GM20000 (cell line): Measurements from ENCODE around the gene ZBP1.

Source experiments
- DNase-seq: peaks from one replicate; pipeline ENCODE4 v3.0.0; 2012; ENCODE audit warnings: low spot score
- TF ChIP-seq, protein P1 (sequence below): IDR thresholded peaks from 2 replicates; pipeline ENCODE4 v1.5.1; 2012; ENCODE audit warnings: mild to moderate bottlenecking, control low read depth; ENCODE audit errors: extremely low read depth, missing control alignments

ZBP1 gene

GRCh38 chr20:57567471-57568079, 52.7 kb downstream of the ZBP1 start:
- TF ChIP-seq, protein P1, sequence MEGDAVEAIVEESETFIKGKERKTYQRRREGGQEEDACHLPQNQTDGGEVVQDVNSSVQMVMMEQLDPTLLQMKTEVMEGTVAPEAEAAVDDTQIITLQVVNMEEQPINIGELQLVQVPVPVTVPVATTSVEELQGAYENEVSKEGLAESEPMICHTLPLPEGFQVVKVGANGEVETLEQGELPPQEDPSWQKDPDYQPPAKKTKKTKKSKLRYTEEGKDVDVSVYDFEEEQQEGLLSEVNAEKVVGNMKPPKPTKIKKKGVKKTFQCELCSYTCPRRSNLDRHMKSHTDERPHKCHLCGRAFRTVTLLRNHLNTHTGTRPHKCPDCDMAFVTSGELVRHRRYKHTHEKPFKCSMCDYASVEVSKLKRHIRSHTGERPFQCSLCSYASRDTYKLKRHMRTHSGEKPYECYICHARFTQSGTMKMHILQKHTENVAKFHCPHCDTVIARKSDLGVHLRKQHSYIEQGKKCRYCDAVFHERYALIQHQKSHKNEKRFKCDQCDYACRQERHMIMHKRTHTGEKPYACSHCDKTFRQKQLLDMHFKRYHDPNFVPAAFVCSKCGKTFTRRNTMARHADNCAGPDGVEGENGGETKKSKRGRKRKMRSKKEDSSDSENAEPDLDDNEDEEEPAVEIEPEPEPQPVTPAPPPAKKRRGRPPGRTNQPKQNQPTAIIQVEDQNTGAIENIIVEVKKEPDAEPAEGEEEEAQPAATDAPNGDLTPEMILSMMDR = no peak

GRCh38 chr20:57566803-57567459, 53.3 kb downstream of the ZBP1 start:
- TF ChIP-seq, protein P1 = no peak
- no peak for DNase-seq

More at GRCh38 chr20:57567471-57568079, 52.7 kb downstream of the ZBP1 start:
- DNase-seq = no peak

GRCh38 chr20:57566399-57566798, 53.8 kb downstream of the ZBP1 start:
- DNase-seq = no peak
- TF ChIP-seq, protein P1 = no peak

DNA sequence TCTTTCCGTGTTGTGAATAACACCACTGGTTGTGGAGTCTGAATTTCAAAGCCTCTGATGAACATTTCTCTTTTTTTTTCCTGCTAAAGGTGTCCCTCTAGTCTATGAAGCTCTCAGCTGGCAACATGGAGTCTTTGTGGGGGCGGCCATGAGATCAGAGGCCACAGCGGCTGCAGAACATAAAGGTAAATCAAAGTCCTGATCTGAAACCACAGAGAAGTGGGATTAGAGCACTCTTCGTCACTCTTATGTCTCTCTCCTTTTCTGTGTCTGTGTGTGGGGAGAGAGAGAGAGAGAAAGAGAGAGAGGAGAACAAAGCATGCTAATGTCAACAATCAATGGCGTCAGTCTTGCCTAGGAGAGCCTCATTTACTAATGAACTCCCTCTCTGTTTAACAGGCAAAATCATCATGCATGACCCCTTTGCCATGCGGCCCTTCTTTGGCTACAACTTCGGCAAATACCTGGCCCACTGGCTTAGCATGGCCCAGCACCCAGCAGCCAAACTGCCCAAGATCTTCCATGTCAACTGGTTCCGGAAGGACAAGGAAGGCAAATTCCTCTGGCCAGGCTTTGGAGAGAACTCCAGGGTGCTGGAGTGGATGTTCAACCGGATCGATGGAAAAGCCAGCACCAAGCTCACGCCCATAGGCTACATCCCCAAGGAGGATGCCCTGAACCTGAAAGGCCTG, 55.1 kb downstream of the ZBP1 start:
- no peak for DNase-seq
- TF ChIP-seq, protein P1 = no peak

DNA sequence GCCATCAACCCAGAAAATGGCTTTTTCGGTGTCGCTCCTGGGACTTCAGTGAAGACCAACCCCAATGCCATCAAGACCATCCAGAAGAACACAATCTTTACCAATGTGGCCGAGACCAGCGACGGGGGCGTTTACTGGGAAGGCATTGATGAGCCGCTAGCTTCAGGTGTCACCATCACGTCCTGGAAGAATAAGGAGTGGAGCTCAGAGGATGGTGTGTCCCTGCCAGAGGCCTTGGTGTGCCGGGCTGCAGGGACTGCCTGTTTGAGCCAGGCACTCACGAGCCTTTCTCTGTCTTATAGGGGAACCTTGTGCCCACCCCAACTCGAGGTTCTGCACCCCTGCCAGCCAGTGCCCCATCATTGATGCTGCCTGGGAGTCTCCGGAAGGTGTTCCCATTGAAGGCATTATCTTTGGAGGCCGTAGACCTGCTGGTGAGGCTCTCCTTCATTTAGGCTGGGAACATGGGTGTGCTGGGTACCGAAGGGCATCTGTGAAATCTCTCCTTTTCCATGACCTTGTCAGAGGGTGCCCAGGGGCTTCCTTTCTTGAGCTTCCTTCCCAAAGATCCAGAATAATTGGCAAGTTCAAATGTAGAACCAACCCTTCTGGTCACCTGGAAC, 55.9 kb downstream of the ZBP1 start:
- DNase-seq = no peak
- TF ChIP-seq, protein P1 = no peak

DNA sequence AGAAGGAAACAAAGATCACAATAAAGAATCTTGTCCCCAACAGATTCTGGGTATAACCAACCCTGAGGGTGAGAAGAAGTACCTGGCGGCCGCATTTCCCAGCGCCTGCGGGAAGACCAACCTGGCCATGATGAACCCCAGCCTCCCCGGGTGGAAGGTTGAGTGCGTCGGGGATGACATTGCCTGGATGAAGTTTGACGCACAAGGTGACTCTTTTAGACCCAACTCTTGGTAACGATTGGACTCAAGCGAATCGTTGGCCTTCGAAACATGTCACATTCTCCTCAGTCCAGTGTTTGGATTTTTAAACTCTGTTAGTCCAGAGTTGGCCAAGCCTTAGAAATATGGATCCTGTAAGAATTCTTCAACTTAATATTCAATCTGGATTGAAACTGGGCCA, 56.7 kb downstream of the ZBP1 start:
- no peak for DNase-seq
- TF ChIP-seq, protein P1 = no peak
